Activated T-helper 2 cell treated with anti-CD3 and anti-CD28 coated beads, Interferon-gamma antibody, Interleukin-2, Interleukin-4, amounts not matched to agents 10 μg/mL and 5 μg/mL and 100 μg/mL, durations not matched to agents 14 hours and 24 hours and 36 hours (primary cell): ENCODE measurements around the gene SYNGR1. TPM values are rescaled to one million over a fixed set of nuclear protein-coding genes. Genes with fewer than 3 reads are reported as not detected.

Source experiments
- DNase-seq: peaks from one replicate; pipeline ENCODE4 v3.0.0; 2021; ENCODE audit warnings: low spot score
- H3K27ac Mint-ChIP-seq: one replicate; pipeline ENCODE4 v1.8.0; 2021; ENCODE audit warnings: mixed read lengths
- H3K27me3 Mint-ChIP-seq: one replicate; pipeline ENCODE4 v1.8.0; 2021; ENCODE audit warnings: low read depth, mixed read lengths
- H3K36me3 Mint-ChIP-seq: one replicate; pipeline ENCODE4 v1.8.0; 2021; ENCODE audit warnings: low read depth, mixed read lengths
- H3K4me1 Mint-ChIP-seq: one replicate; pipeline ENCODE4 v1.8.0; 2021; ENCODE audit warnings: low read depth, mixed read lengths
- H3K4me3 Mint-ChIP-seq: one replicate; pipeline ENCODE4 v1.8.0; 2021; ENCODE audit warnings: low read depth, mild to moderate bottlenecking, moderate library complexity, mixed read lengths
- H3K9me3 Mint-ChIP-seq: one replicate; pipeline ENCODE4 v1.8.0; 2021; ENCODE audit warnings: mixed read lengths
- intact Hi-C: fragments of 100-400 bp; cut with micrococcal nuclease; formaldehyde crosslinking; loops from one replicate; pipeline ENCODE4 v1.15.1; 2023
- total RNA-seq: library from RNA; stranded (reverse); gene quantifications from 2 replicates; pipeline ENCODE4 v1.2.3, GENCODE V29; 2022

Gene SYNGR1
- total RNA-seq, 1 donor from 2014 or later, result not detected

DNA sequence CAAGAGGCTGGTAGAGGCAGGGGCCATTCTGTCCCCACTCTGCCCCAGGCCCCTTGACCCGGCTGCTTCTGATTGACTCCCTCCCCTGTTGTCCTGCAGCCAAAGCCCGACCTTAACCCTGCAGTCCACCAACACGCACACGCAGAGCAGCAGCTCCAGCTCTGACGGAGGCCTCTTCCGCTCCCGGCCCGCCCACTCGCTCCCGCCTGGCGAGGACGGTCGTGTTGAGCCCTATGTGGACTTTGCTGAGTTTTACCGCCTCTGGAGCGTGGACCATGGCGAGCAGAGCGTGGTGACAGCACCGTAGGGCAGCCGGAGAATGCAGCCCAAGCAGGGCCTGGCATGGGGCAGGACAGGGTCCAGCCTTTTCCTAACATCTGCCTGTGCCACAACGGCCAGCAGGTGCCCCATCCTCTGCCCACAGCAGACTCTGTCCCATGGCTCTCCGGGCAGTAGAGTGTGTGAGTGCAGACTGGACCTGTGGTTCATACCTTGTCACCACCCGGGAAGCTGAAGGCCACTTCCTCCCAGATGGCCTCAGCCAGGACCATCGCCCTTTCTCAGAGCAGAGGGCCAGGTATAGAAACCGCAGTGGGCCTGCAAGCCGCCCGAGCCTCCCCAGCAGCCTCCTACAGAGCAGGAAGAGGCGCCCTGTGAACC is 80.3 kb downstream of the SYNGR1 start:
- Mint-ChIP-seq H3K36me3 (peaks cover 27% of the 10 kb centered on the region), H3K9me3 (no peaks in the 10 kb centered on the region), H3K4me3 (no peak overlapping the region), H3K4me1 (no peaks in the 10 kb centered on the region), H3K27ac (no peak overlapping the region), H3K27me3 (no peaks in the 10 kb centered on the region)
- no peak for DNase-seq
- intact Hi-C loops, result no loop called here

DNA sequence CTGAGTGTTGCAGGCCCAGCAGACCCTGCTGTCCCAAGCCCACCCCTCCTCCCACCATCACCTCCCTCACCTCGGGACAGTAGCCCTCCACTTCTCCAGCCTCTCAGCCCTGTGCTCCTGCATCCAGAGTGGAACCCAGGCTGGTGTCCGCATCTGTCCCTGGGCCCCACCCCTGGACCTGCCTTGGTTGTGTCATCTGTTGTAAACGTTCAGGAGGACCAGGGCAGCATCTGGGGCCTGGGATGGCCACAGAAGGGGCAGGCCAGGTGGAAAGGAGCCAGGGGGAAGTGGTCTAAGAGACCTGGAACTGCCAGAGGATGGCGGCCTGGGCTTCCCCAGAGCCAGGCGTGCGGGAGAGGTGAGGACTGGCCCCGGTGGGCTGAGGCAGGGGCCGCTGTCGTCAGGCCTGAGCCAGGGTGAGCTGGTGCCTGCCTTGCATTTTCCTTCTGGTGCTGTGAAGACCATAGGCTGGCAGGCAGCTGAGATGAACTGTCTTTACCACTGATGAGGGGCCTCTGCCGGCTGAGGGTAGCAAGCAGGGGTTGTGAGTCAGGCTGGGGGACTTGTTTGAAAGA is 80.9 kb downstream of the SYNGR1 start:
- H3K27me3 Mint-ChIP-seq, result no peaks in the 10 kb centered on the region
- intact Hi-C loops, result no loop called here
- no peaks in the 10 kb centered on the region for H3K9me3 Mint-ChIP-seq
- no peaks in the 10 kb centered on the region for H3K4me1 Mint-ChIP-seq
- DNase-seq, result no peak
- peaks cover 26% of the 10 kb centered on the region for H3K36me3 Mint-ChIP-seq
- no peak overlapping the region for H3K4me3 Mint-ChIP-seq
- no peak overlapping the region for H3K27ac Mint-ChIP-seq

- no peak overlapping the region for H3K4me3 Mint-ChIP-seq
- intact Hi-C loops, result no loop called here
- H3K27ac Mint-ChIP-seq, result no peak overlapping the region
- H3K36me3 Mint-ChIP-seq, result peaks cover 26% of the 10 kb centered on the region
- no peaks in the 10 kb centered on the region for H3K4me1 Mint-ChIP-seq
- DNase-seq, result no peak
- H3K9me3 Mint-ChIP-seq, result no peaks in the 10 kb centered on the region
- no peaks in the 10 kb centered on the region for H3K27me3 Mint-ChIP-seq
Observed at GRCh38 chr22:39431216-39431801, 81.5 kb downstream of the SYNGR1 start.

DNA sequence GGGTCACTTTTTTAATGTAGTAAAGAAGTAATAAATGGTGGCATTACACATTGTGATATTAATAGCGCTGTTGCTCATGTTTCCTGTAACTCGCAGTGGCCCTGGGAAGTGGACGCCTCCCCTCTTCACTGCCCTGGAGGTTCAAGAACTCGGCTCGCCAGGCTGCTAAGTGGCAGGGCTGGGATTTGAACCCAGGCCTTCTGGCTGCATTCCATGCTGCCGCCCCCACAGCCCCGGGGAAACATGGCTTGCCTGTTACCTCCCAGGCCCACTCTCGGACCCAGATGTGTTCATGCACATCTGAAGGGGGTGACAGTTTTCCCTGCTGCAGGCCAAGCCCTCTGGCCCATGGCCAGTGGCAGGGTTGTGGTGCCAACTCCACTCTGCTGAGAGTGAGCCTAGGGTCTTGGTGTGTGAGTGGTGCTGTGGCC is 82.0 kb downstream of the SYNGR1 start:
- no peak overlapping the region for H3K4me3 Mint-ChIP-seq
- intact Hi-C loops, result no loop called here
- peaks cover 22% of the 10 kb centered on the region for H3K36me3 Mint-ChIP-seq
- H3K27ac Mint-ChIP-seq, result no peak overlapping the region
- DNase-seq, result no peak
- H3K9me3 Mint-ChIP-seq, result no peaks in the 10 kb centered on the region
- H3K4me1 Mint-ChIP-seq, result no peaks in the 10 kb centered on the region
- no peaks in the 10 kb centered on the region for H3K27me3 Mint-ChIP-seq

GRCh38 chr22:39432361-39432811 is 82.6 kb downstream of the SYNGR1 start:
- Mint-ChIP-seq H3K9me3 (no peaks in the 10 kb centered on the region), H3K27me3 (no peaks in the 10 kb centered on the region), H3K27ac (no peak overlapping the region), H3K4me1 (peaks cover 3% of the 10 kb centered on the region), H3K36me3 (peaks cover 16% of the 10 kb centered on the region), H3K4me3 (no peak overlapping the region)
- DNase-seq, result no peak
- intact Hi-C loops, result no loop called here

DNA sequence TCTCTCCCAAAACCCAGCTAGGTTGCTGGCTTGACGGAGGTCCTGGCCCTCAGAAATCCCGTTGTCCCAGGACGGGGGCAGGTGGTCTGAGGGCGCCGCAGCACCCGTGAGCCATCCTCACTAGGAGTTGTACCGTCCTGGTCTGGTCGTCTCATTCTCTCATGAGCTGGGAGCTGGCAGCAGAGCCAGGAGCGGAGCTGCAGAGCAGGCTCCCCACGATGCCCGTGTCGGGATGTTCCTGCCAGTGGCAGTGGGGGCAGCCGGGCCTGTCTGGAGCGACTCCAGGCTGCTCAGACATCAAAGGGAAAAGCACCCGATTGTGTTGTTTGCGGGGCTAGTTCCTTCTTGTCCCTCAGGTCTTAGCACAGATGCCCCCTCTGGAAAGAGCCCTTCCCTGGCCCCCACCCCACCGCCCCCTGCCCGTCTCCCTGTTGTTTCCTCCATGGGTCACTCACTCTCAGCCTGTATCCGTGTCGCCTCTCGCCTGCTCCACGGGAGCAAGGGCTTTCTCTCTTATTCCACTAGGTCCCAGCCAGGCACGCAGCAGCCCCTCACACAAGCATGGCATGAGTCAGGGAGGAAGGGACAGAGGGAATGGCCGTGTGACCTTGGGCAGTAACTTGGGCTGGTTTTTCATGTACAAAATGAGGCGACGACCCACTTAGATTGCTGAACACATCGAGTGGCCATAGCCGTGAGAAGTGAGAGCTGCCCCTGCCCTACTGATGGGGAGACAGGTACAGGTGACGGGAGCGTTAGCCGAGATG is 83.9 kb downstream of the SYNGR1 start:
- Mint-ChIP-seq H3K36me3 (peaks cover 14% of the 10 kb centered on the region), H3K27me3 (no peaks in the 10 kb centered on the region)
- DNase-seq, result no peak

GRCh38 chr22:39434243-39434653 is 84.5 kb downstream of the SYNGR1 start:
- no peaks in the 10 kb centered on the region for H3K9me3 Mint-ChIP-seq
- H3K4me1 Mint-ChIP-seq, result peaks cover 6% of the 10 kb centered on the region
- H3K27ac Mint-ChIP-seq, result no peak overlapping the region
- no peak overlapping the region for H3K4me3 Mint-ChIP-seq
- intact Hi-C loops, result no loop called here
- DNase-seq, result no peak
- peaks cover 14% of the 10 kb centered on the region for H3K36me3 Mint-ChIP-seq
- H3K27me3 Mint-ChIP-seq, result no peaks in the 10 kb centered on the region

More for the DNA sequence above, 83.9 kb downstream of the SYNGR1 start:
- intact Hi-C loops, result no loop called here
- H3K27ac Mint-ChIP-seq, result no peak overlapping the region
- H3K4me3 Mint-ChIP-seq, result no peak overlapping the region
- peaks cover 6% of the 10 kb centered on the region for H3K4me1 Mint-ChIP-seq
- H3K9me3 Mint-ChIP-seq, result no peaks in the 10 kb centered on the region

DNA sequence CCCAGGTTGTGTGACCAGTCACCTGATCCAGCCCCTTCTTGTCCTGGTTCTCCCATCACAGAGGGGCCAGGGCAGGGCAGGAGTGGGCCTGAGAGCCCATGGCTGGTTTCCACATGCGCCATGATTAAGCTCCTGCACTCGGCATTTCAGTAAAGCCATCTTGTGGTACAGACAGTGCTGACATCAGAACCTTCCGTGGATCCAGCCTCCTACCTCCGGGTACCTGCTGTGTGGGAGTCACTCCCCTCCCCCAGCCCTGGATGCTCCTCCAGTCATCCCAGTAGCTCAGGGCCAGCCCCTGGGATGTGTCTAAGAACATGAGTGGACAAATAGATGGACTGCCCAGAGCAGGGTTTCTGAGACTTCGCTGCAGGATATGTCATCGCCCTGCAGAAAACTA is 84.9 kb downstream of the SYNGR1 start:
- intact Hi-C loops, result no loop called here
- peaks cover 6% of the 10 kb centered on the region for H3K4me1 Mint-ChIP-seq
- DNase-seq, result no peak
- peaks cover 13% of the 10 kb centered on the region for H3K36me3 Mint-ChIP-seq
- no peak overlapping the region for H3K27ac Mint-ChIP-seq
- no peaks in the 10 kb centered on the region for H3K9me3 Mint-ChIP-seq
- H3K27me3 Mint-ChIP-seq, result no peaks in the 10 kb centered on the region
- H3K4me3 Mint-ChIP-seq, result no peak overlapping the region

Other genes starting within 250 kb of the SYNGR1 start
- gene CBX7, start 197.3 kb upstream of the SYNGR1 start, total RNA-seq, result 11.6 and 11.8 TPM in 2 replicates
- gene PDGFB, start 105.0 kb upstream of the SYNGR1 start, total RNA-seq, result 3.3 and 4.2 TPM in 2 replicates
- gene RPL3, start 30.4 kb upstream of the SYNGR1 start, total RNA-seq, result 2,214 and 2,255 TPM in 2 replicates
- 25.4 and 25.8 TPM in 2 replicates for gene TAB1, start 49.8 kb downstream of the SYNGR1 start, total RNA-seq
- 0.11 and 0.21 TPM in 2 replicates for gene MGAT3, start 107.0 kb downstream of the SYNGR1 start, total RNA-seq
- 46.9 and 47.5 TPM in 2 replicates for gene MIEF1, start 152.3 kb downstream of the SYNGR1 start, total RNA-seq
- 339 and 348 TPM in 2 replicates for gene ATF4, start 170.6 kb downstream of the SYNGR1 start, total RNA-seq
- gene RPS19BP1, start 182.8 kb downstream of the SYNGR1 start, total RNA-seq, result 76.9 and 78.4 TPM in 2 replicates
- gene CACNA1I, start 220.8 kb downstream of the SYNGR1 start, total RNA-seq, result 0.09 TPM in 2 replicates